Epithelial cell of esophagus (primary cell): ENCODE data around the gene TCERG1L.
"Not testable (repeated sequence)": the region's sequence is repeated elsewhere in the genome, so short reads cannot be mapped to it uniquely, and the experiment has no call there.

Source experiments
- DNase-seq: peaks from one replicate; pipeline ENCODE4 v3.0.0; 2010; ENCODE audit warnings: low read depth
- H3K4me3 ChIP-seq: 2 replicates; pipeline ENCODE4 v1.5.1; 2011; ENCODE audit warnings: mild to moderate bottlenecking, low read length, control low read depth
- CTCF ChIP-seq: IDR thresholded peaks from 2 replicates; pipeline ENCODE4 v1.5.1; 2011; ENCODE audit warnings: low read depth, mild to moderate bottlenecking, low read length, control low read depth, inconsistent platforms; ENCODE audit not compliant: insufficient read depth; ENCODE audit errors: missing control alignments

The TCERG1L gene

GRCh38 chr10:131154306-131155025, 157.1 kb downstream of the TCERG1L start:
- no peak overlapping the region for H3K4me3 ChIP-seq
- TF ChIP-seq CTCF: no peak
- DNase-seq: no peak

- DNase-seq, H3K4me3 ChIP-seq: not testable (repeated sequence)
Measured at GRCh38 chr10:131152456-131152855, 159.1 kb downstream of the TCERG1L start.

- no peak overlapping the region for H3K4me3 ChIP-seq
- DNase-seq: no peak
- TF ChIP-seq CTCF: no peak
Measured at GRCh38 chr10:131150126-131150525, 161.4 kb downstream of the TCERG1L start.

GRCh38 chr10:131149586-131149985, 161.9 kb downstream of the TCERG1L start:
- no peak overlapping the region for H3K4me3 ChIP-seq
- no peak for TF ChIP-seq CTCF
- DNase-seq: no peak

- TF ChIP-seq CTCF: no peak
Measured at GRCh38 chr10:131149111-131149510, 162.4 kb downstream of the TCERG1L start.

GRCh38 chr10:131148270-131148669, 163.3 kb downstream of the TCERG1L start:
- DNase-seq: no peak
- no peak overlapping the region for H3K4me3 ChIP-seq
- no peak for TF ChIP-seq CTCF

More at GRCh38 chr10:131149111-131149510, 162.4 kb downstream of the TCERG1L start:
- H3K4me3 ChIP-seq: no peak overlapping the region
- DNase-seq: no peak

- DNase-seq: no peak
- TF ChIP-seq CTCF: no peak
- H3K4me3 ChIP-seq: no peak overlapping the region
Measured at GRCh38 chr10:131147301-131147975, 164.1 kb downstream of the TCERG1L start.
